Spleen (tissue), 7 donors: ENCODE measurements around the gene CAMK1D.

Experiments used
- CTCF ChIP-seq, 11 experiments: fragments of 200-600 bp in 7 of 11; fragments of 450-650 bp in 4 of 11; sonication (generic) in 4 of 11; IDR thresholded peaks in 8 of 11; conservative IDR thresholded peaks in 3 of 11; 1 replicate in 7 of 11; 2 replicates in 4 of 11; pipeline versions ENCODE4 v1.4.0 to v1.8.0; 2016 to 2021; ENCODE audit warnings: antibody characterized with exemption in 11 of 11, inconsistent platforms in 4 of 11, mild to moderate bottlenecking in 1 of 11
- POLR2A ChIP-seq, 3 donors: fragments of 450-650 bp; IDR thresholded peaks; one replicate each; pipeline ENCODE4 v1.5.1; 2017; ENCODE audit warnings: antibody characterized with exemption in 3 of 3, mild to moderate bottlenecking in 1 of 3
- POLR2AphosphoS5 ChIP-seq, 3 donors: sonication (generic); formaldehyde crosslinking; IDR thresholded peaks; one replicate each; pipeline ENCODE4 v1.5.1; 2017; ENCODE audit warnings: antibody characterized with exemption in 3 of 3
- donor health status: DM: no; HTN: no; CAD: no; lungs with moderate emphysema.
- donor health status: DM: no; HTN: no; CAD: no.
- donor health status: DM: no; HTN: no; CAD: no.

- TF ChIP-seq CTCF (IDR thresholded peaks at IDR 0.05 in 8 of 11, conservative IDR thresholded peaks at IDR 0.05 in 3 of 11) (no peak), POLR2A (IDR thresholded peaks at IDR 0.05) (peak in 1 of 3 donors; percentile 50), POLR2AphosphoS5 (IDR thresholded peaks at IDR 0.05) (no peak)
These were observed 351 bp downstream of the CAMK1D start for GRCh38 chr10:12349629-12350166.
